ENCODE data around the gene PRRT3.

The PRRT3 gene

GRCh38 chr3:9951126-9951525 is 1.1 kb downstream of the PRRT3 start:
- DNase-seq (ENCODE audit: low read depth): peak; percentile 26
- no peak overlapping the region for H3K4me3 ChIP-seq (ENCODE audit: low read depth, low read length)
- TF ChIP-seq MAX (IDR thresholded peaks at IDR 0.05; ENCODE audit: low read depth, low read length) (no peak), MYC (IDR thresholded peaks at IDR 0.05; ENCODE audit: low read depth, low read length) (no peak), CTCF (IDR thresholded peaks at IDR 0.05; ENCODE audit: low read depth, low read length) (no peak), POLR2A (IDR thresholded peaks at IDR 0.05; ENCODE audit: extremely low read depth, insufficient read length) (no peak)

- no peak for DNase-seq (ENCODE audit: low read depth)
- H3K4me3 ChIP-seq (ENCODE audit: low read depth, low read length): no peak overlapping the region
- TF ChIP-seq MYC (IDR thresholded peaks at IDR 0.05; ENCODE audit: low read depth, low read length) (no peak), POLR2A (IDR thresholded peaks at IDR 0.05; ENCODE audit: extremely low read depth, insufficient read length) (no peak), CTCF (IDR thresholded peaks at IDR 0.05; ENCODE audit: low read depth, low read length) (no peak), MAX (IDR thresholded peaks at IDR 0.05; ENCODE audit: low read depth, low read length) (no peak)
Measured at GRCh38 chr3:9949626-9950025, 2.6 kb downstream of the PRRT3 start.

- TF ChIP-seq POLR2A (IDR thresholded peaks at IDR 0.05; ENCODE audit: extremely low read depth, insufficient read length) (no peak), CTCF (IDR thresholded peaks at IDR 0.05; ENCODE audit: low read depth, low read length) (no peak), MAX (IDR thresholded peaks at IDR 0.05; ENCODE audit: low read depth, low read length) (no peak), MYC (IDR thresholded peaks at IDR 0.05; ENCODE audit: low read depth, low read length) (no peak)
- no peak for DNase-seq (ENCODE audit: low read depth)
- H3K4me3 ChIP-seq (ENCODE audit: low read depth, low read length): no peak overlapping the region
Measured at GRCh38 chr3:9949115-9949514, 3.1 kb downstream of the PRRT3 start.

- H3K4me3 ChIP-seq (ENCODE audit: low read depth, low read length): no peak overlapping the region
- DNase-seq (ENCODE audit: low read depth): no peak
- no peak for TF ChIP-seq MAX (IDR thresholded peaks at IDR 0.05; ENCODE audit: low read depth, low read length)
- no peak for TF ChIP-seq MYC (IDR thresholded peaks at IDR 0.05; ENCODE audit: low read depth, low read length)
- no peak for TF ChIP-seq POLR2A (IDR thresholded peaks at IDR 0.05; ENCODE audit: extremely low read depth, insufficient read length)
- no peak for TF ChIP-seq CTCF (IDR thresholded peaks at IDR 0.05; ENCODE audit: low read depth, low read length)
Measured at GRCh38 chr3:9948586-9948985, 3.6 kb downstream of the PRRT3 start.

GRCh38 chr3:9947025-9947995 is 4.9 kb downstream of the PRRT3 start:
- TF ChIP-seq CTCF (IDR thresholded peaks at IDR 0.05; ENCODE audit: low read depth, low read length) (no peak), MAX (IDR thresholded peaks at IDR 0.05; ENCODE audit: low read depth, low read length) (no peak), POLR2A (IDR thresholded peaks at IDR 0.05; ENCODE audit: extremely low read depth, insufficient read length) (no peak), MYC (IDR thresholded peaks at IDR 0.05; ENCODE audit: low read depth, low read length) (no peak)
- no peak for DNase-seq (ENCODE audit: low read depth)
- no peak overlapping the region for H3K4me3 ChIP-seq (ENCODE audit: low read depth, low read length)
